ENCODE results near the gene NR2F1. TPM values are rescaled to one million over a fixed set of nuclear protein-coding genes. Genes with fewer than 3 reads are reported as not detected.

The NR2F1 gene
- total RNA-seq, 1 experiment from 2014 or later, result 1.3 TPM

DNA sequence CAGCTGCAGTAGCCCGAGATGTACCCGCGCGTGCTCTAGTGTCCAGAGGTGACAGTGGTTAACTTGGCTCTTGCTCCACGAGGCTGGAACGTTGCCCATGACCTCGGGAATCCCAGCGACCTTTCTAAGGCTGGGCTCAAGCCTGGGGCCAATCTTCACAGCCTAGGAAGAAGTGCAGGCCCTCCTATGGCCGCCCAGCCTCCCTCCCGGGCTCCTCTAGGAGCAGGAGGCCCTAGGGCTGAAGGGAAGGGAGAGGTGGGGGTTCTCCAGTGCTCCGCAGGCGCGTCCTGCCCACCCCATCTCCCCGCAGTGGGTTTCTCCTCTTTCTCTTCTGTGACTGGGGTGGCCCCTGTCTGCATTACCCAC, 13.3 kb downstream of the NR2F1 start:
- H3K27me3 ChIP-seq (ENCODE audit: insufficient read depth, low read depth), result no peaks in the 10 kb centered on the region

DNA sequence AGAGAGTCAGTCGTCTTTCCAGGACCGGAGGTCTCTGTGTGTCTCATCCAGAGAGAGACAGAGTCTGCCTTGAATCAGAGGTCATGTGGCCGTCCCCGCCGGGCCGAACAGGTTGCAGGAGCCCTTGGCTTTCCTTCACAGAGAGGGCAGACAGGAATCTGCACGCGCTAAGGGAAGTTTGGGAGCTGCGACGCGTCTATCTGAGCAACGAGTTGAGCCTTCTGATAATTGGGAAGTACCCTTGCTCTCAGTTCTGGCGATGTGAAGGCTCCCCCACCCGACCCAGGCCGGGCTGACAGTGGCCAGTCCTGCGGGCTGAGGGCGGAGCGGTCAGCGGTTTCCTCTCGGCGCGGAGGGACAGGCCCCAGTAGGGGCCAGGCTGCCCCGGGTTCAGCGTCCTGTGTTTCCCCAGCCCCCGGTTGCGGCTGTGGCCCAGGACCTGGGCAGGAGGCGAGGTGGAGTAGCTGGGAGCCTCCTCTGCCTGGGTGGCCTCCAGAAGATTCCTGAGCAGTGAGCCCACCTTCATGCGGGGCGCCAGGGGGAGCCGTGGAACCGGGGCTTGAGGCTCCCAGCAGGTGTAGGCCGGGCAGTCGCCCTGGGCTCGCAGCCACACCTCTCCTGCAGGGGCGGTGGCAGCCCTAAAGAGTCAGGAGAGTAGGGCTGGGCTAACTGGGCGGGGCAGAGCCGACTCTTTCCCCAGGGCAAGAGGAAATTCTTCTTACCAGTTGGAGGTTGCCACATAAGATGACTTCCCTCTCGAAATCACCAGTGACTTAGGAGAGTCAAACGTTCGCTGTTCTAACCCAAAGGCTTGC, 13.9 kb downstream of the NR2F1 start:
- Histone ChIP-seq H4K20me1 (ENCODE audit: insufficient read depth) (no peaks in the 10 kb centered on the region), H3K79me2 (ENCODE audit: low read depth) (no peaks in the 10 kb centered on the region), H2AFZ (no peak overlapping the region), H3K4me3 (no peak overlapping the region), H3K4me1 (replicated peaks; ENCODE audit: insufficient read depth) (no peaks in the 10 kb centered on the region), H3K27me3 (ENCODE audit: insufficient read depth, low read depth) (no peaks in the 10 kb centered on the region), H3K36me3 (ENCODE audit: low read depth) (0 out of 2 replicates have a peak, but pooled peaks cover 9% of the 10 kb centered on the region), H3F3A (ENCODE audit: insufficient read depth, low read depth) (no peaks in the 10 kb centered on the region), H3K4me2 (no peak overlapping the region), H3K9me2 (ENCODE audit: insufficient read depth) (no peaks in the 10 kb centered on the region), H3K9me3 (ENCODE audit: insufficient read depth, low read depth) (no peaks in the 10 kb centered on the region), H3K27ac (no peak overlapping the region)
- no TSS peak for BruUV-seq (replicated peaks)
- ChIA-PET CTCF (interaction anchor here (0.6 kb wide), 1 partner anchor 81 kb away, joined by 6 read pairs; no protein-coding TSS in a partner anchor), POLR2A (ENCODE audit: unreplicated experiment) (interaction anchor here (0.6 kb wide), 2 partner anchors 10 to 24 kb away, joined by 3 to 21 read pairs; no protein-coding TSS in a partner anchor)
- DNase-seq, result peak in 1 of 2 experiments; percentile 84
- TF ChIP-seq, protein P1, sequence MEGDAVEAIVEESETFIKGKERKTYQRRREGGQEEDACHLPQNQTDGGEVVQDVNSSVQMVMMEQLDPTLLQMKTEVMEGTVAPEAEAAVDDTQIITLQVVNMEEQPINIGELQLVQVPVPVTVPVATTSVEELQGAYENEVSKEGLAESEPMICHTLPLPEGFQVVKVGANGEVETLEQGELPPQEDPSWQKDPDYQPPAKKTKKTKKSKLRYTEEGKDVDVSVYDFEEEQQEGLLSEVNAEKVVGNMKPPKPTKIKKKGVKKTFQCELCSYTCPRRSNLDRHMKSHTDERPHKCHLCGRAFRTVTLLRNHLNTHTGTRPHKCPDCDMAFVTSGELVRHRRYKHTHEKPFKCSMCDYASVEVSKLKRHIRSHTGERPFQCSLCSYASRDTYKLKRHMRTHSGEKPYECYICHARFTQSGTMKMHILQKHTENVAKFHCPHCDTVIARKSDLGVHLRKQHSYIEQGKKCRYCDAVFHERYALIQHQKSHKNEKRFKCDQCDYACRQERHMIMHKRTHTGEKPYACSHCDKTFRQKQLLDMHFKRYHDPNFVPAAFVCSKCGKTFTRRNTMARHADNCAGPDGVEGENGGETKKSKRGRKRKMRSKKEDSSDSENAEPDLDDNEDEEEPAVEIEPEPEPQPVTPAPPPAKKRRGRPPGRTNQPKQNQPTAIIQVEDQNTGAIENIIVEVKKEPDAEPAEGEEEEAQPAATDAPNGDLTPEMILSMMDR (conservative IDR thresholded peaks at IDR 0.05), result no peak
- TF ChIP-seq EZH2 (IDR thresholded peaks at IDR 0.05; ENCODE audit: low read depth), result no peak
- intact Hi-C loops (cut with micrococcal nuclease; ENCODE audit: unreplicated experiment), result loop anchor here (1.0 to 10.0 kb wide), 2 partner anchors 204 to 298 kb away; no protein-coding TSS in a partner anchor

More for the DNA sequence above, 13.3 kb downstream of the NR2F1 start:
- Histone ChIP-seq H3K4me3 (no peak overlapping the region), H3F3A (ENCODE audit: insufficient read depth, low read depth) (no peaks in the 10 kb centered on the region), H3K4me2 (no peak overlapping the region), H3K79me2 (ENCODE audit: low read depth) (no peaks in the 10 kb centered on the region), H3K9me3 (ENCODE audit: insufficient read depth, low read depth) (no peaks in the 10 kb centered on the region), H3K27ac (no peak overlapping the region), H4K20me1 (ENCODE audit: insufficient read depth) (no peaks in the 10 kb centered on the region), H3K9me2 (ENCODE audit: insufficient read depth) (no peaks in the 10 kb centered on the region), H3K4me1 (replicated peaks; ENCODE audit: insufficient read depth) (no peaks in the 10 kb centered on the region), H3K36me3 (ENCODE audit: low read depth) (0 out of 2 replicates have a peak, but pooled peaks cover 9% of the 10 kb centered on the region), H2AFZ (no peak overlapping the region)
- DNase-seq, result no peak
- no TSS peak for BruUV-seq (replicated peaks)
- CTCF ChIA-PET, result no interaction called here
- no peak for TF ChIP-seq EZH2 (IDR thresholded peaks at IDR 0.05; ENCODE audit: low read depth)
- TF ChIP-seq, protein P1 (conservative IDR thresholded peaks at IDR 0.05), result no peak
- intact Hi-C loops (cut with micrococcal nuclease; ENCODE audit: unreplicated experiment), result loop anchor here (10.0 kb wide), 1 partner anchor 299 kb away; no protein-coding TSS in a partner anchor
- POLR2A ChIA-PET (ENCODE audit: unreplicated experiment), result interaction anchor here (0.6 kb wide), 1 partner anchor 9 kb away, joined by 21 read pairs; no protein-coding TSS in a partner anchor

DNA sequence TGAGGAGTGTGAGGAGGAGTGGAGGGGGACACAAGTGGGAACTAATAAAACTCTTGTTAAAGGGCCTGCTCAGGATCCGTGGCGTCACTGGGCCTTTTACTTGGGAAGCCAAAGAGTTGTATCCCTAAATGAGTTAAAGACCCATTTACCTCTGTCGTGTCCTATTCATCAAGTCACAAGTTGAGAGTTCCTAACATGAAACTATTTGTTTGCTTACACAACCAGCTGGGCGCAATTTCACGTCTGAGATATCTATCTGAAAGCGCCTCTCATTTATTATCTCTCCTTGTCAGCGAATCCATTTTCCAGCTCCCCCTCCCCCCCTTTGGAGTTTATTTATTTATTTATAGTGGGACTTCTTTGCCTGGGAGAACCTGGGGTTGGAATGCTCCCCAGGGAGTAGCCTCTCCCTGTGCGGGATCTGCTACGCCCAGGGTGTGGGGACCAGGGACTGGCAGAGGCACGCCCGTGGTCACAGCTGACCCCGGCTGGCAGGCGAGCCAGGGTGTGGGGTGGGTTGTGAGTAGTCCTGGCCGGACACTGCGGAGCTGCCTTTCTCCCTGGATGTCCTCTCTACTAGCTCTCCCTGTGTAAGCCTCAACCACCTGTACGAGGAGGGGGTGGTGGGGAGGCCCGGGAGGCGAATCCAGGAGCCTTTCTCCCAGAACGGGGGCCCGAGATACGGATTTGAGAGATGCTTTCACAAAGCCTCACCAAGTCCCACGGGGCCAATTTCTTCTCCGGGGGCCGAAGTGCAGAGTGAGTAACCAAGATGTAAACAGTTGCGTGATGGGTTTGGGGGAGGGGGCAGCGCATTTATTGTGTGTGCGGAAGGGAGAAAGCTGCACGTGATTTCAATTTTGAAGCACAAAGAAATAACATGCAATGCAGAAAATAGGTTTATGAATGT, 15.3 kb downstream of the NR2F1 start:
- H3K4me3 ChIP-seq, result no peak overlapping the region
- H3K4me1 ChIP-seq (replicated peaks; ENCODE audit: insufficient read depth), result no peaks in the 10 kb centered on the region
- H3K9me2 ChIP-seq (ENCODE audit: insufficient read depth), result no peaks in the 10 kb centered on the region
- H3K4me2 ChIP-seq, result no peak overlapping the region
- intact Hi-C loops (cut with micrococcal nuclease; ENCODE audit: unreplicated experiment), result loop anchor here (10.0 kb wide), 1 partner anchor 296 kb away; no protein-coding TSS in a partner anchor
- H2AFZ ChIP-seq, result no peak overlapping the region
- DNase-seq, result no peak
- CTCF ChIA-PET, result interaction anchor here (0.6 kb wide), 1 partner anchor 80 kb away, joined by 6 read pairs; no protein-coding TSS in a partner anchor
- BruUV-seq (replicated peaks), result no TSS peak
- H3K9me3 ChIP-seq (ENCODE audit: insufficient read depth, low read depth), result no peaks in the 10 kb centered on the region
- TF ChIP-seq, protein P1 (conservative IDR thresholded peaks at IDR 0.05), result no peak
- TF ChIP-seq EZH2 (IDR thresholded peaks at IDR 0.05; ENCODE audit: low read depth), result no peak
- H3K36me3 ChIP-seq (ENCODE audit: low read depth), result 0 out of 2 replicates have a peak, but pooled peaks cover 9% of the 10 kb centered on the region
- no peaks in the 10 kb centered on the region for H3K27me3 ChIP-seq (ENCODE audit: insufficient read depth, low read depth)
- no peaks in the 10 kb centered on the region for H4K20me1 ChIP-seq (ENCODE audit: insufficient read depth)
- H3K79me2 ChIP-seq (ENCODE audit: low read depth), result no peaks in the 10 kb centered on the region
- POLR2A ChIA-PET (ENCODE audit: unreplicated experiment), result no interaction called here
- no peak overlapping the region for H3K27ac ChIP-seq
- H3F3A ChIP-seq (ENCODE audit: insufficient read depth, low read depth), result no peaks in the 10 kb centered on the region
